Neural cell (in vitro differentiated cells): ENCODE measurements around the gene IRF4. TPM values are rescaled to one million over a fixed set of nuclear protein-coding genes. Genes with fewer than 3 reads are reported as not detected.

Experiments
- H2AFZ ChIP-seq: fragments of 200-600, 300-800 bp; sonication (generic), shearing (Covaris generic); 2 replicates; pipeline ENCODE4 v1.6.0; 2014; ENCODE audit warnings: low read depth, mild to moderate bottlenecking, antibody characterized with exemption, low read length, moderate library complexity
- H3F3A ChIP-seq: fragments of 200-600 bp; shearing (Covaris generic); 2 replicates; pipeline ENCODE4 v1.6.1; 2016; ENCODE audit warnings: mild to moderate bottlenecking, moderate library complexity, mixed read lengths, antibody characterized with exemption, low read length; ENCODE audit not compliant: insufficient read depth, poor library complexity, severe bottlenecking
- H3K27ac ChIP-seq: fragments of 200-600, 300-800 bp; sonication (generic), shearing (Covaris generic); 2 replicates; pipeline ENCODE4 v1.5.1; 2014; ENCODE audit warnings: mild to moderate bottlenecking, low read length, moderate library complexity
- H3K27me3 ChIP-seq: fragments of 300-800, 200-600 bp; sonication (generic), shearing (Covaris generic); 2 replicates; pipeline ENCODE4 v1.6.0; 2014; ENCODE audit warnings: mild to moderate bottlenecking, low read depth, low read length, moderate library complexity; ENCODE audit not compliant: insufficient read depth
- H3K36me3 ChIP-seq: fragments of 300-800, 200-600 bp; sonication (generic), shearing (Covaris generic); 2 replicates; pipeline ENCODE4 v1.5.1; 2014; ENCODE audit warnings: mild to moderate bottlenecking, antibody characterized with exemption, low read length, moderate library complexity; ENCODE audit not compliant: insufficient read depth
- H3K4me2 ChIP-seq: fragments of 300-800, 200-600 bp; sonication (generic), shearing (Covaris generic); 2 replicates; pipeline ENCODE4 v1.6.0; 2014; ENCODE audit warnings: mild to moderate bottlenecking, low read length
- H3K4me3 ChIP-seq: fragments of 300-800, 200-600 bp; sonication (generic), shearing (Covaris generic); 2 replicates; pipeline ENCODE4 v1.5.1; 2014; ENCODE audit warnings: mild to moderate bottlenecking, low read length, moderate library complexity
- H3K79me2 ChIP-seq: fragments of 200-600 bp; shearing (Covaris generic); replicated peaks from 2 replicates; pipeline ENCODE4 v1.6.0; 2014; ENCODE audit warnings: mild to moderate bottlenecking, low read length, moderate library complexity; ENCODE audit not compliant: insufficient read depth
- H3K9ac ChIP-seq: fragments of 300-800, 200-600 bp; sonication (generic), shearing (Covaris generic); 2 replicates; pipeline ENCODE4 v1.6.1; 2016; ENCODE audit warnings: mild to moderate bottlenecking, low read length, mixed read lengths
- H3K9me2 ChIP-seq: fragments of 200-600 bp; shearing (Covaris generic); 2 replicates; pipeline ENCODE4 v1.6.1; 2016; ENCODE audit warnings: mild to moderate bottlenecking, low read length, mixed read lengths; ENCODE audit not compliant: insufficient read depth
- H3K9me3 ChIP-seq: fragments of 200-600, 300-800 bp; sonication (generic), shearing (Covaris generic); 2 replicates; pipeline ENCODE4 v1.6.1; 2016; ENCODE audit warnings: mild to moderate bottlenecking, mixed run types, low read length, moderate library complexity, mixed read lengths
- H4K20me1 ChIP-seq: fragments of 200-600 bp; shearing (Covaris generic); 2 replicates; pipeline ENCODE4 v1.6.1; 2016; ENCODE audit warnings: mild to moderate bottlenecking, mixed run types; ENCODE audit not compliant: insufficient read depth
- CTCF ChIP-seq: fragments of 450-650 bp; IDR thresholded peaks from 2 replicates; pipeline ENCODE4 v1.5.1; 2014; ENCODE audit warnings: antibody characterized with exemption, mild to moderate bottlenecking, moderate library complexity; ENCODE audit not compliant: poor library complexity, severe bottlenecking
- EP300 ChIP-seq: fragments of 450-650 bp; conservative IDR thresholded peaks from 2 replicates; pipeline ENCODE4 v1.6.1; 2014; ENCODE audit warnings: antibody characterized with exemption, mild to moderate bottlenecking, moderate library complexity; ENCODE audit not compliant: poor library complexity, severe bottlenecking
- EZH2 ChIP-seq: fragments of 200-600, 300-800 bp; shearing (Covaris generic), sonication (generic); IDR thresholded peaks from 2 replicates; pipeline ENCODE4 v1.6.1; 2014; ENCODE audit warnings: antibody characterized with exemption, low read length, borderline replicate concordance, mild to moderate bottlenecking; ENCODE audit not compliant: insufficient read depth, poor library complexity, severe bottlenecking
- MXI1 ChIP-seq: fragments of 450-650 bp; conservative IDR thresholded peaks from 2 replicates; pipeline ENCODE4 v1.6.1; 2014; ENCODE audit warnings: antibody characterized with exemption, mild to moderate bottlenecking; ENCODE audit not compliant: poor library complexity, severe bottlenecking
- POLR2AphosphoS5 ChIP-seq: IDR thresholded peaks from 2 replicates; pipeline ENCODE4 v1.6.1; 2012
- RAD21 ChIP-seq: fragments of 450-650 bp; conservative IDR thresholded peaks from 2 replicates; pipeline ENCODE4 v1.6.1; 2014; ENCODE audit warnings: antibody characterized with exemption, mild to moderate bottlenecking, moderate library complexity
- REST ChIP-seq: IDR thresholded peaks from 2 replicates; pipeline ENCODE4 v1.6.1; 2012; ENCODE audit warnings: borderline replicate concordance
- SMC3 ChIP-seq: fragments of 450-650 bp; conservative IDR thresholded peaks from 2 replicates; pipeline ENCODE4 v1.6.1; 2014; ENCODE audit warnings: antibody characterized with exemption, mild to moderate bottlenecking, moderate library complexity; ENCODE audit not compliant: poor library complexity
- TAF1 ChIP-seq: IDR thresholded peaks from 2 replicates; pipeline ENCODE4 v1.6.1; 2012; ENCODE audit warnings: low read depth
- polyA plus RNA-seq: library from polyadenylated mRNA; depleted of rRNA; stranded (reverse); fragments of >200 nt; gene quantifications from 2 replicates; pipeline ENCODE4 v1.2.3, GENCODE V29; 2014

The IRF4 gene
- polyA plus RNA-seq, 1 donor from 2014 or later, result 0.05 TPM

- H3K79me2 ChIP-seq, result no peaks in the 10 kb centered on the region
- H3K27ac ChIP-seq, result no peak overlapping the region
- H3K36me3 ChIP-seq, result no peaks in the 10 kb centered on the region
- H3K9me2 ChIP-seq, result no peaks in the 10 kb centered on the region
- H3K4me3 ChIP-seq, result no peak overlapping the region
- no peaks in the 10 kb centered on the region for H3K27me3 ChIP-seq
- no peak overlapping the region for H3K4me2 ChIP-seq
- no peaks in the 10 kb centered on the region for H3K9me3 ChIP-seq
- H4K20me1 ChIP-seq, result no peaks in the 10 kb centered on the region
- H3K9ac ChIP-seq, result no peak overlapping the region
- TF ChIP-seq TAF1 (no peak), MXI1 (no peak), REST (no peak), SMC3 (no peak), POLR2AphosphoS5 (no peak), EZH2 (no peak), EP300 (no peak), RAD21 (no peak), CTCF (no peak)
- H2AFZ ChIP-seq, result no peak overlapping the region
- H3F3A ChIP-seq, result no peaks in the 10 kb centered on the region
These were observed 44.1 kb downstream of the IRF4 start for GRCh38 chr6:435441-436307.

GRCh38 chr6:436308-437036, 44.9 kb downstream of the IRF4 start:
- no peaks in the 10 kb centered on the region for H3K9me3 ChIP-seq
- no peak overlapping the region for H2AFZ ChIP-seq
- no peaks in the 10 kb centered on the region for H3K27me3 ChIP-seq
- TF ChIP-seq EP300 (no peak), CTCF (no peak), SMC3 (no peak), TAF1 (no peak), EZH2 (no peak), MXI1 (no peak)
- no peaks in the 10 kb centered on the region for H3K36me3 ChIP-seq
- no peak overlapping the region for H3K4me2 ChIP-seq
- H3K27ac ChIP-seq, result no peak overlapping the region
- H4K20me1 ChIP-seq, result no peaks in the 10 kb centered on the region
- no peaks in the 10 kb centered on the region for H3K9me2 ChIP-seq
- H3F3A ChIP-seq, result no peaks in the 10 kb centered on the region
- H3K79me2 ChIP-seq, result no peaks in the 10 kb centered on the region
- no peak overlapping the region for H3K9ac ChIP-seq
- no peak overlapping the region for H3K4me3 ChIP-seq
